ENCODE measurements around the gene TTC7B.

The TTC7B gene

GRCh38 chr14:90495357-90496276 is 320.6 kb downstream of the TTC7B start:
- DNase-seq (peak; percentile 74), ATAC-seq (ENCODE audit: insufficient read depth, low read depth) (peak; percentile 92)
- H4K20me1 ChIP-seq (ENCODE audit: insufficient read depth, low read length), result no peaks in the 10 kb centered on the region; the same call in 1 of the 2 replicates
- H2AFZ ChIP-seq (ENCODE audit: low read depth, low read length), result no peak overlapping the region
- no peaks in the 10 kb centered on the region for H3K27me3 ChIP-seq (ENCODE audit: insufficient read depth, low read length, poor library complexity)
- no peaks in the 10 kb centered on the region for H3K9me3 ChIP-seq (ENCODE audit: insufficient read depth, low read length, severe bottlenecking)
- H3K9ac ChIP-seq (ENCODE audit: low read depth, low read length), result no peak overlapping the region
- no peak overlapping the region for H3K27ac ChIP-seq (ENCODE audit: low read length)
- no peak overlapping the region for H3K4me2 ChIP-seq (ENCODE audit: insufficient read depth, low read length)
- H3K4me1 ChIP-seq (ENCODE audit: insufficient read depth, low read length), result no peaks in the 10 kb centered on the region
- H3K4me3 ChIP-seq (ENCODE audit: low read depth in 1 of 2, low read length in 2 of 2), result no peak overlapping the region
- TF ChIP-seq, protein P1, sequence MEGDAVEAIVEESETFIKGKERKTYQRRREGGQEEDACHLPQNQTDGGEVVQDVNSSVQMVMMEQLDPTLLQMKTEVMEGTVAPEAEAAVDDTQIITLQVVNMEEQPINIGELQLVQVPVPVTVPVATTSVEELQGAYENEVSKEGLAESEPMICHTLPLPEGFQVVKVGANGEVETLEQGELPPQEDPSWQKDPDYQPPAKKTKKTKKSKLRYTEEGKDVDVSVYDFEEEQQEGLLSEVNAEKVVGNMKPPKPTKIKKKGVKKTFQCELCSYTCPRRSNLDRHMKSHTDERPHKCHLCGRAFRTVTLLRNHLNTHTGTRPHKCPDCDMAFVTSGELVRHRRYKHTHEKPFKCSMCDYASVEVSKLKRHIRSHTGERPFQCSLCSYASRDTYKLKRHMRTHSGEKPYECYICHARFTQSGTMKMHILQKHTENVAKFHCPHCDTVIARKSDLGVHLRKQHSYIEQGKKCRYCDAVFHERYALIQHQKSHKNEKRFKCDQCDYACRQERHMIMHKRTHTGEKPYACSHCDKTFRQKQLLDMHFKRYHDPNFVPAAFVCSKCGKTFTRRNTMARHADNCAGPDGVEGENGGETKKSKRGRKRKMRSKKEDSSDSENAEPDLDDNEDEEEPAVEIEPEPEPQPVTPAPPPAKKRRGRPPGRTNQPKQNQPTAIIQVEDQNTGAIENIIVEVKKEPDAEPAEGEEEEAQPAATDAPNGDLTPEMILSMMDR (IDR thresholded peaks at IDR 0.05; ENCODE audit: borderline replicate concordance, extremely low read depth, low read length, poor library complexity, severe bottlenecking), result no peak
- no peak for TF ChIP-seq EZH2 (IDR thresholded peaks at IDR 0.05; ENCODE audit: borderline replicate concordance, low read depth, low read length, severe bottlenecking)
- H3K79me2 ChIP-seq (ENCODE audit: insufficient read depth, low read length), result no peaks in the 10 kb centered on the region
- H3K36me3 ChIP-seq (ENCODE audit: insufficient read depth, low read length), result no peaks in the 10 kb centered on the region

DNA sequence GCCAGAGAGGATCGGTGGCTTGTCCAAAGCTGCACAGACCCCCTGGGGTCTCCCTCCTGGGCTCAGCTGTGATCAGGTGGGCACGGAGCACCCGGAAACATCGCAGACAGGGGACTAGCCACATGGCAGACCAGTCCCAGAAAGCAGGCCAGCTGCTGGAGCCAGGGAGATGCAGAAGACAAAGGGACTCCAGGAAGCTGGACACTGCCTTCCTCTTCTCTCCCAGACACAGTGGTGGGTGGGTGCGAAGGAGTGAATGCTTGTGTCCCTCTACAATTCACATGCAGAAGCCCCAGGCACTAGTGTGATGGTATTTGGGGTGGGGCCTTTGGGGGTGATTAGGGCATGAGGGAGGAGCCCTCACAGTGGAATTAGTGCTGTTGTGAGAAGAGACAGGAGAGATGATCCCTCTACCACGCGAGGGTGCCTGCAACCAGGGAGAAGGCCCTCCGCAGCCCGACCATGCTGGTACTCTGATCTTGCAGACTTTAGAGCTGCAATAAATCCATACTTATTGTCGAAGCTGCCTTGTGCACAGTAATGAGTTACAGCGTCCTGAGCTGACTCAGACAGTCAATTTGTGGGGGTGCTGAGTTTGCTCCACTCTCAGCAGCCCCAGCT is 324.2 kb downstream of the TTC7B start:
- TF ChIP-seq, protein P1 (IDR thresholded peaks at IDR 0.05; ENCODE audit: borderline replicate concordance, extremely low read depth, low read length, poor library complexity, severe bottlenecking), result no peak
- Histone ChIP-seq H4K20me1 (ENCODE audit: insufficient read depth, low read length) (no peaks in the 10 kb centered on the region; the same call in 1 of the 2 replicates), H3K4me1 (ENCODE audit: insufficient read depth, low read length) (no peaks in the 10 kb centered on the region), H3K9me3 (ENCODE audit: insufficient read depth, low read length, severe bottlenecking) (no peaks in the 10 kb centered on the region), H2AFZ (ENCODE audit: low read depth, low read length) (no peak overlapping the region), H3K79me2 (ENCODE audit: insufficient read depth, low read length) (no peaks in the 10 kb centered on the region), H3K27ac (ENCODE audit: low read length) (no peak overlapping the region), H3K27me3 (ENCODE audit: insufficient read depth, low read length, poor library complexity) (no peaks in the 10 kb centered on the region), H3K36me3 (ENCODE audit: insufficient read depth, low read length) (no peaks in the 10 kb centered on the region), H3K4me2 (ENCODE audit: insufficient read depth, low read length) (no peak overlapping the region), H3K9ac (ENCODE audit: low read depth, low read length) (no peak overlapping the region), H3K4me3 (ENCODE audit: low read depth in 1 of 2, low read length in 2 of 2) (no peak overlapping the region)
- DNase-seq (no peak), ATAC-seq (ENCODE audit: insufficient read depth, low read depth) (no peak)

GRCh38 chr14:90491221-90491885 is 324.9 kb downstream of the TTC7B start:
- Histone ChIP-seq H3K4me1 (ENCODE audit: insufficient read depth, low read length) (no peaks in the 10 kb centered on the region), H3K4me2 (ENCODE audit: insufficient read depth, low read length) (no peak overlapping the region), H4K20me1 (ENCODE audit: insufficient read depth, low read length) (no peaks in the 10 kb centered on the region; the same call in 1 of the 2 replicates), H3K4me3 (ENCODE audit: low read depth in 1 of 2, low read length in 2 of 2) (no peak overlapping the region), H2AFZ (ENCODE audit: low read depth, low read length) (no peak overlapping the region), H3K9me3 (ENCODE audit: insufficient read depth, low read length, severe bottlenecking) (no peaks in the 10 kb centered on the region), H3K27ac (ENCODE audit: low read length) (no peak overlapping the region), H3K27me3 (ENCODE audit: insufficient read depth, low read length, poor library complexity) (no peaks in the 10 kb centered on the region), H3K36me3 (ENCODE audit: insufficient read depth, low read length) (no peaks in the 10 kb centered on the region), H3K9ac (ENCODE audit: low read depth, low read length) (no peak overlapping the region), H3K79me2 (ENCODE audit: insufficient read depth, low read length) (no peaks in the 10 kb centered on the region)
- ATAC-seq (ENCODE audit: insufficient read depth, low read depth) (no peak), DNase-seq (no peak)
- TF ChIP-seq, protein P1 (IDR thresholded peaks at IDR 0.05; ENCODE audit: borderline replicate concordance, extremely low read depth, low read length, poor library complexity, severe bottlenecking), result no peak
- no peak for TF ChIP-seq EZH2 (IDR thresholded peaks at IDR 0.05; ENCODE audit: borderline replicate concordance, low read depth, low read length, severe bottlenecking)
